HCT116 (cell line): ENCODE results near the gene CAPN15. TPM values are rescaled to one million over a fixed set of nuclear protein-coding genes. Genes with fewer than 3 reads are reported as not detected.

ENCODE experiments used
- ATAC-seq: fragments of 200-7000 bp; cut with Tn5 transposase; 2 replicates; pipeline ENCODE4 v1.9.1; 2020; ENCODE audit warnings: mild to moderate bottlenecking, moderate library complexity
- BruUV-seq: library from RNA; stranded (reverse); fragments of 400-500 nt; replicated peaks from 2 replicates; lab custom pipeline; 2021; lab: Mats Ljungman, UMichigan
- CTCF ChIA-PET: fragments of 300-600 bp; sonication (Branson Sonifier 250); formaldehyde crosslinking; loops from one replicate; lab custom pipeline; 2021; ENCODE audit warnings: antibody characterized with exemption; lab: Charles Lee
- POLR2A ChIA-PET: fragments of 300-600, 350-600 bp; sonication (Branson Sonifier 250); formaldehyde crosslinking; loops from one replicate; lab custom pipeline; 2021; ENCODE audit warnings: antibody characterized with exemption; lab: Charles Lee
- RAD21 ChIA-PET, 2 experiments: fragments of 300-600 bp; sonication (Branson Sonifier 250); formaldehyde crosslinking; loops; one replicate each; lab custom pipeline; 2023; ENCODE audit warnings: low total read pairs in 2 of 2; ENCODE audit not compliant: uncharacterized antibody in 2 of 2, unreplicated experiment in 2 of 2, low non-redundant PET in 1 of 2; lab: Charles Lee
- DNase-seq: peaks from one replicate; pipeline ENCODE4 v3.0.0-alpha.2; 2010; ENCODE audit warnings: low read depth, low spot score
- H2AFZ ChIP-seq: fragments of 200-600 bp; shearing (Covaris generic), sonication (generic); 2 replicates; pipeline ENCODE4 v1.6.1; 2017; ENCODE audit warnings: low read depth, mixed run types, mixed read lengths, antibody characterized with exemption, low read length; ENCODE audit not compliant: poor library complexity, severe bottlenecking
- H3K27ac ChIP-seq: 2 replicates; pipeline ENCODE4 v1.5.1; 2012; ENCODE audit warnings: low read depth, low read length
- H3K27me3 ChIP-seq: fragments of 200-600 bp; sonication (generic); 2 replicates; pipeline ENCODE4 v1.6.1; 2016; ENCODE audit warnings: mixed run types, low read length, mixed read lengths; ENCODE audit not compliant: insufficient read depth
- H3K36me3 ChIP-seq, 2 experiments: fragments of 200-500 bp in 1 of 2; fragments of 200-600 bp in 1 of 2; sonication (Bioruptor generic) in 1 of 2; sonication (generic) in 1 of 2; 2 replicates each; pipeline versions ENCODE4 v1.5.1 to v1.6.1; 2014 to 2016; ENCODE audit warnings: low read length in 2 of 2, inconsistent platforms in 1 of 2, mixed read lengths in 1 of 2, mixed run types in 1 of 2; ENCODE audit not compliant: insufficient read depth in 2 of 2, control insufficient read depth in 1 of 2
- H3K4me1 ChIP-seq, 2 experiments: fragments of 200-600 bp in 1 of 2; sonication (generic) in 1 of 2; 2 replicates each; pipeline versions ENCODE4 v1.5.1 to v1.6.1; 2012 to 2017; ENCODE audit warnings: low read length in 2 of 2, inconsistent platforms in 1 of 2, mild to moderate bottlenecking in 1 of 2, mixed read lengths in 1 of 2, mixed run types in 1 of 2, moderate library complexity in 1 of 2; ENCODE audit not compliant: insufficient read depth in 2 of 2, control insufficient read depth in 1 of 2
- H3K4me2 ChIP-seq: fragments of 200-600 bp; sonication (generic); 2 replicates; pipeline ENCODE4 v1.6.1; 2017; ENCODE audit warnings: mixed run types, low read length, mixed read lengths
- H3K4me3 ChIP-seq, 2 experiments: fragments of 200-600 bp in 1 of 2; sonication (generic) in 1 of 2; replicated peaks in 1 of 2; 2 replicates each; pipeline ENCODE4 v1.5.1; 2011 to 2016; ENCODE audit warnings: low read length in 2 of 2, control low read depth in 1 of 2, low read depth in 1 of 2, mild to moderate bottlenecking in 1 of 2, mixed read lengths in 1 of 2, mixed run types in 1 of 2
- H3K79me2 ChIP-seq: fragments of 200-600 bp; sonication (generic); 2 replicates; pipeline ENCODE4 v1.6.1; 2017; ENCODE audit warnings: mild to moderate bottlenecking, mixed run types, low read length, moderate library complexity, mixed read lengths; ENCODE audit not compliant: insufficient read depth
- H3K9ac ChIP-seq: fragments of 200-600 bp; sonication (generic); 2 replicates; pipeline ENCODE4 v1.6.1; 2016; ENCODE audit warnings: low read length, mixed read lengths
- H3K9me2 ChIP-seq: fragments of 200-600 bp; sonication (generic), shearing (Covaris generic); 2 replicates; pipeline ENCODE4 v1.6.1; 2017; ENCODE audit warnings: mixed run types, mild to moderate bottlenecking, moderate library complexity; ENCODE audit not compliant: insufficient read depth
- H3K9me3 ChIP-seq, 2 experiments: fragments of 200-500 bp in 1 of 2; fragments of 200-600 bp in 1 of 2; sonication (Bioruptor generic) in 1 of 2; sonication (generic) in 1 of 2; 2 replicates each; pipeline ENCODE4 v1.6.1; 2014 to 2017; ENCODE audit warnings: low read length in 2 of 2, mixed read lengths in 2 of 2, inconsistent platforms in 1 of 2, low read depth in 1 of 2, mild to moderate bottlenecking in 1 of 2, mixed run types in 1 of 2, moderate library complexity in 1 of 2; ENCODE audit not compliant: control insufficient read depth in 1 of 2, insufficient read depth in 1 of 2
- H4K20me1 ChIP-seq: fragments of 200-600 bp; sonication (generic), shearing (Covaris generic); 2 replicates; pipeline ENCODE4 v1.6.1; 2017; ENCODE audit warnings: mixed run types, mild to moderate bottlenecking, moderate library complexity; ENCODE audit not compliant: insufficient read depth
- CBX3 ChIP-seq: IDR thresholded peaks from 2 replicates; pipeline ENCODE4 v1.6.1; 2012; ENCODE audit warnings: low read depth
- CEBPB ChIP-seq: IDR thresholded peaks from 2 replicates; pipeline ENCODE4 v1.6.1; 2012; ENCODE audit warnings: low read depth
- CTCF ChIP-seq, 3 experiments: fragments of 200-600 bp in 1 of 3; sonication (generic) in 1 of 3; IDR thresholded peaks in 2 of 3; conservative IDR thresholded peaks in 1 of 3; 2 replicates each; pipeline ENCODE4 v1.5.1; 2012 to 2017; ENCODE audit warnings: low read depth in 2 of 3, low read length in 2 of 3, antibody characterized with exemption in 1 of 3, borderline replicate concordance in 1 of 3, control low read depth in 1 of 3, mild to moderate bottlenecking in 1 of 3, mixed read lengths in 1 of 3, mixed run types in 1 of 3, moderate library complexity in 1 of 3; ENCODE audit not compliant: insufficient read depth in 1 of 3
- EGR1 ChIP-seq: IDR thresholded peaks from 2 replicates; pipeline ENCODE4 v1.6.1; 2012; ENCODE audit warnings: low read depth
- ELF1 ChIP-seq: IDR thresholded peaks from 2 replicates; pipeline ENCODE4 v1.6.1; 2012; ENCODE audit warnings: low read depth, borderline replicate concordance
- EZH2phosphoT487 ChIP-seq: fragments of 200-600 bp; IDR thresholded peaks from 2 replicates; pipeline ENCODE4 v1.6.1; 2018; ENCODE audit warnings: antibody characterized with exemption, borderline replicate concordance
- FOSL1 ChIP-seq: IDR thresholded peaks from 2 replicates; pipeline ENCODE4 v1.6.1; 2012; ENCODE audit warnings: low read depth
- JUND ChIP-seq: IDR thresholded peaks from 2 replicates; pipeline ENCODE4 v1.6.1; 2012
- POLR2AphosphoS5 ChIP-seq: IDR thresholded peaks from 2 replicates; pipeline ENCODE4 v1.6.1; 2011; ENCODE audit warnings: mild to moderate bottlenecking, low read depth, low read length, moderate library complexity
- REST ChIP-seq: IDR thresholded peaks from 2 replicates; pipeline ENCODE4 v1.6.1; 2012; ENCODE audit warnings: low read depth
- SIN3A ChIP-seq: IDR thresholded peaks from 2 replicates; pipeline ENCODE4 v1.6.1; 2012; ENCODE audit warnings: low read depth
- SP1 ChIP-seq: IDR thresholded peaks from 2 replicates; pipeline ENCODE4 v1.6.1; 2012; ENCODE audit warnings: low read depth
- TCF7L2 ChIP-seq: IDR thresholded peaks from 2 replicates; pipeline ENCODE4 v1.7.0; 2011; ENCODE audit warnings: borderline replicate concordance, inconsistent platforms; ENCODE audit not compliant: insufficient read depth, insufficient read length; ENCODE audit errors: extremely low read depth
- YY1 ChIP-seq: IDR thresholded peaks from 2 replicates; pipeline ENCODE4 v1.6.1; 2011; ENCODE audit warnings: low read length, low read depth, moderate library complexity, mild to moderate bottlenecking; ENCODE audit not compliant: insufficient replicate concordance; ENCODE audit errors: extremely low read depth
- ZBTB33 ChIP-seq: IDR thresholded peaks from 2 replicates; pipeline ENCODE4 v1.6.1; 2011; ENCODE audit warnings: mild to moderate bottlenecking, low read length, moderate library complexity; ENCODE audit not compliant: insufficient replicate concordance; ENCODE audit errors: extremely low read depth
- ZFX ChIP-seq: fragments of 450-650 bp; IDR thresholded peaks from 2 replicates; pipeline ENCODE4 v1.6.1; 2017
- ZNF274 ChIP-seq: fragments of 200-500 bp; sonication (Bioruptor generic); IDR thresholded peaks from 2 replicates; pipeline ENCODE4 v1.6.1; 2014; ENCODE audit warnings: mild to moderate bottlenecking, low read depth, low read length, inconsistent platforms
- intact Hi-C: fragments of 100-400 bp; cut with micrococcal nuclease; formaldehyde crosslinking; loops from 2 replicates; pipeline ENCODE4 v1.10.0; 2022
- total RNA-seq: library from RNA; stranded (reverse); gene quantifications from one replicate; pipeline ENCODE4 v1.2.1, GENCODE V29; 2021; ENCODE audit not compliant: unreplicated experiment

Gene CAPN15
- total RNA-seq, 1 experiment from 2014 or later, result 39.0 TPM

GRCh38 chr16:574021-574760 is 46.7 kb downstream of the CAPN15 start:
- Histone ChIP-seq H3K27ac (no peak overlapping the region), H4K20me1 (no peaks in the 10 kb centered on the region), H3K79me2 (peaks cover 9% of the 10 kb centered on the region; the same call in 1 of the 2 replicates), H3K4me1 (peaks cover 1 to 3% of the 10 kb centered on the region in 2 experiments; a peak in 3 of 4 replicates), H3K27me3 (no peaks in the 10 kb centered on the region), H2AFZ (no peak overlapping the region), H3K4me2 (no peak overlapping the region), H3K4me3 (no peak overlapping the region), H3K36me3 (no peaks in the 10 kb centered on the region), H3K9ac (no peak overlapping the region), H3K9me3 (no peaks in the 10 kb centered on the region), H3K9me2 (no peaks in the 10 kb centered on the region)
- no TSS peak for BruUV-seq
- DNase-seq (no peak), ATAC-seq (no peak)
- RAD21 ChIA-PET, result no interaction called here
- intact Hi-C loops, result no loop called here
- CTCF ChIA-PET, result no interaction called here
- TF ChIP-seq ZNF274 (no peak), TCF7L2 (no peak), EZH2phosphoT487 (no peak), YY1 (no peak), SP1 (no peak), REST (no peak), EGR1 (no peak), ZFX (no peak), SIN3A (no peak), CTCF (IDR thresholded peaks at IDR 0.05 in 2 of 3, conservative IDR thresholded peaks at IDR 0.05 in 1 of 3; ENCODE audit: borderline replicate concordance in 1 of 3, insufficient read depth in 1 of 3, low read depth in 2 of 3, low read length in 2 of 3) (no peak), JUND (no peak), CBX3 (no peak), CEBPB (no peak), FOSL1 (no peak), ELF1 (no peak), POLR2AphosphoS5 (no peak), ZBTB33 (no peak)
- POLR2A ChIA-PET, result no interaction called here
